ENCODE data around the gene POMGNT1. TPM values are rescaled to one million over a fixed set of nuclear protein-coding genes. Genes with fewer than 3 reads are reported as not detected.

Gene POMGNT1
- total and polyA plus RNA-seq, 10 donors = 21.6 to 59.5 (median 32.4) TPM

DNA sequence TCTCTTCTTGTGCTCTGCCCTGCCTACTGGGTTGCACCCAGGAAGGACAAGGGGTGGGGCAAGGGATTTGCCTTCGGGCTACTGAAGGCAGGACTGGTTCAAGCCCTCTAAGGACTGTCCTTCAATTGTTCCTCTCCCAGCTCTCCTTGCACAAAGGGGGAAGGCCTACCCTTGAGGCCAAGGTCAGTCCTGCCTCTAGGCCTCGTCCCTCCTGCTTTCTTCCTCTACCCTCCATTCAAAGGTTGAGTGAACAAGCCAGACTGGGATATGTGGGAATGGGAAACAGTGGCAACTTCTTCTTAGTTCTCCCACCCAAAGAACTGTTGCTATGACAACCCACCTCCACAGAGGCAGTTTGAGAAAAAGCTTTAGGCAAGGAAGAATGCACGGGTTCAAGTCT lies 7.6 kb upstream of the POMGNT1 start:
- intact Hi-C loops (cut with DNase I; ENCODE audit: low total_unique reads) = no loop called here
- Histone ChIP-seq H3K9me3 (no peaks in the 10 kb centered on the region), H3K36me3 (no peaks in the 10 kb centered on the region), H3K27me3 (replicated peaks in 1 of 7) (peaks cover 0 to 8% (median 0%) of the 10 kb centered on the region in 7 donors), H3K4me1 (peaks cover 4 to 48% (median 22%) of the 10 kb centered on the region in 6 donors), H3K27ac (peak overlapping the region in 4 of 8 donors; percentile 4 to 33 (median 24)), H3K4me3 (no peak overlapping the region)
- 42 to 81% (median 62%) methylated on average over 3 of the region's 3 CpGs for WGBS, 5 donors
- TF ChIP-seq POLR2AphosphoS5 (IDR thresholded peaks at IDR 0.05) (no peak), POLR2A (IDR thresholded peaks at IDR 0.05) (no peak)
- TF ChIP-seq, protein P1, sequence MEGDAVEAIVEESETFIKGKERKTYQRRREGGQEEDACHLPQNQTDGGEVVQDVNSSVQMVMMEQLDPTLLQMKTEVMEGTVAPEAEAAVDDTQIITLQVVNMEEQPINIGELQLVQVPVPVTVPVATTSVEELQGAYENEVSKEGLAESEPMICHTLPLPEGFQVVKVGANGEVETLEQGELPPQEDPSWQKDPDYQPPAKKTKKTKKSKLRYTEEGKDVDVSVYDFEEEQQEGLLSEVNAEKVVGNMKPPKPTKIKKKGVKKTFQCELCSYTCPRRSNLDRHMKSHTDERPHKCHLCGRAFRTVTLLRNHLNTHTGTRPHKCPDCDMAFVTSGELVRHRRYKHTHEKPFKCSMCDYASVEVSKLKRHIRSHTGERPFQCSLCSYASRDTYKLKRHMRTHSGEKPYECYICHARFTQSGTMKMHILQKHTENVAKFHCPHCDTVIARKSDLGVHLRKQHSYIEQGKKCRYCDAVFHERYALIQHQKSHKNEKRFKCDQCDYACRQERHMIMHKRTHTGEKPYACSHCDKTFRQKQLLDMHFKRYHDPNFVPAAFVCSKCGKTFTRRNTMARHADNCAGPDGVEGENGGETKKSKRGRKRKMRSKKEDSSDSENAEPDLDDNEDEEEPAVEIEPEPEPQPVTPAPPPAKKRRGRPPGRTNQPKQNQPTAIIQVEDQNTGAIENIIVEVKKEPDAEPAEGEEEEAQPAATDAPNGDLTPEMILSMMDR (IDR thresholded peaks at IDR 0.05 in 8 of 11, conservative IDR thresholded peaks at IDR 0.05 in 3 of 11) = no peak
- no peak for DNase-seq

DNA sequence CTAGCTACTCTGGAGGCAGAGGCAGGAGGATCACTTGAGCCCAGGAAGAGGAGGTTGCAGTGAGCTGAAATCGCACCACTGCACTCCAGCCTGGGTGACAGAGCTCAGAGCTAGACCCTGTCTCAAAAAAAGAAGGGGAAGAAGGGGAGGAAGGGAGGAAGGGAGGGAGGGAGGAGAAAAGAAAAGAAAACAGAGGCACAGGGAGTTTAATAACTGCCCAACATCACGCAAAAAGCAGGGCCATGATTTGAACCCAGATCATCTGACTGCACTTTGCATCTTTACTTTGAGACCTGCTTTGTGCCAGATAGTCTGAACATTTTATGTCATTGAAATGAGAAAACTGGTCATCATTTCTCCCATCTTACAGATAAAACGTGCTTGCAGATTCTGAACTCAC lies 6.9 kb upstream of the POMGNT1 start:
- H3K4me1 ChIP-seq = peaks cover 4 to 48% (median 22%) of the 10 kb centered on the region in 6 donors
- no peaks in the 10 kb centered on the region for H3K9me3 ChIP-seq
- H3K27me3 ChIP-seq (replicated peaks in 1 of 7) = peaks cover 0 to 8% (median 0%) of the 10 kb centered on the region in 7 donors
- H3K4me3 ChIP-seq = peak overlapping the region in 1 of 8 donors; percentile 81
- no peak for DNase-seq
- TF ChIP-seq, protein P1 (IDR thresholded peaks at IDR 0.05 in 8 of 11, conservative IDR thresholded peaks at IDR 0.05 in 3 of 11) = no peak
- TF ChIP-seq POLR2A (IDR thresholded peaks at IDR 0.05) = no peak
- TF ChIP-seq POLR2AphosphoS5 (IDR thresholded peaks at IDR 0.05) = no peak
- no peaks in the 10 kb centered on the region for H3K36me3 ChIP-seq
- intact Hi-C loops (cut with DNase I; ENCODE audit: low total_unique reads) = no loop called here
- 76 to 89% (median 88%) methylated on average over 3 of the region's 3 CpGs for WGBS, 5 donors
- peak overlapping the region in 4 of 8 donors; percentile 4 to 82 (median 76) for H3K27ac ChIP-seq

DNA sequence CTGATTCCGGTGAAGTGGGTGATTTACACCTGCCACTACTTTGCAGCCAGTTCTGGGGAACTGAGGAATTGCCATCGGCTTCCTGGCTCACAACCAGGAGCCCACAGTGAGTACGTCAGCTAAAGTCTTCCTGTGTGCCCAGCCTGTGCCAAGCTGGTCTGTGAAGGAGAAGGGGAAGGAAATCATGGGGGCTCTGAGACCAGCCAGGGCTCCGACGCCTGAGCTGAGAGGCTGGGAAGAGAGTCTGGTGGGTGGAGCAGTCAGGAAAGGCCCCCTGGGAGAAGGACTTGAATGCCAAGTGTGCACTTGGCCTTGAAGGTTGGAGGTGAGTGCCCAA lies 6.1 kb upstream of the POMGNT1 start:
- no peak for DNase-seq
- H3K27me3 ChIP-seq (replicated peaks in 1 of 7) = peaks cover 0 to 8% (median 0%) of the 10 kb centered on the region in 7 donors
- peak overlapping the region in 7 of 8 donors; percentile 19 to 82 (median 76) for H3K27ac ChIP-seq
- TF ChIP-seq, protein P1 (IDR thresholded peaks at IDR 0.05 in 8 of 11, conservative IDR thresholded peaks at IDR 0.05 in 3 of 11) = no peak
- TF ChIP-seq POLR2A (IDR thresholded peaks at IDR 0.05) (no peak), POLR2AphosphoS5 (IDR thresholded peaks at IDR 0.05) (no peak)
- H3K4me3 ChIP-seq = peak overlapping the region in 7 of 8 donors; percentile 46 to 81 (median 58)
- 28 to 47% (median 31%) methylated on average over 4 to 5 of the region's 5 CpGs for WGBS, 5 donors
- intact Hi-C loops (cut with DNase I; ENCODE audit: low total_unique reads) = no loop called here
- H3K36me3 ChIP-seq = no peaks in the 10 kb centered on the region
- peaks cover 4 to 48% (median 26%) of the 10 kb centered on the region in 6 donors for H3K4me1 ChIP-seq
- no peaks in the 10 kb centered on the region for H3K9me3 ChIP-seq

DNA sequence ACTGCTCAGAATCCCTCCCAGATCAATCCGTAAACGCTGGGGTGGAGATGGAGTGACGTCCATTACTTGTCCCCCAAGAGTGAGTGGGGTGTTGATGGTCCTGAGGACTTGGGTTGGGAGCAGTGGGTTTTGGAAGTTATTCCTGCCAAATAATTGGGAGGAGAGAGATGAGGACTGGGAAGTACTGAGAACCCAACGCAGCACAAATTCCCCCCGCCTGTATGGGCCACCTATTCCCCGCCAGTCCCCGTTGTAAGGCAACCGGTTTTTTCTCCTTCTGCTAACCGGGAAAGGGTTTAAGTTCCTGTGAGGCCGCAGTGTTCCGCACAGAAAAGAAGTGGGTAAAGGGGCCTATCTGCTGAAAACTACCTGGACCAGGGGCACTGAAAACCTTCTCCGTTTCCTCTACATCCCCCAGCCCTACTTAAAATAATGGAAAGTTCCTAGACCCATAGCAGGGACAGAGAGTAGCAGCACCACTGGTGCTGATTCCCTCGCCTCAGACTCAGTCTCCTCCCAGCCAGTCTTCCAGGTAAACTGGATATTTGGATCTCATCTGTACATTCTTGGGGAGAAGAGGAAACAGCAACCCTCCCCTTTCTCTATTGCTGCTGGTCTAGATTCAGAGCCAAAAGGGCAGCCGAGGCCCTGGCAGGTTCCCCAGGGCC lies 5.6 kb upstream of the POMGNT1 start:
- Histone ChIP-seq H3K4me3 (peak overlapping the region; percentile 46 to 81 (median 60)), H3K36me3 (no peaks in the 10 kb centered on the region), H3K27ac (peak overlapping the region; percentile 19 to 82 (median 74)), H3K27me3 (replicated peaks in 1 of 7) (peaks cover 0 to 8% (median 0%) of the 10 kb centered on the region in 7 donors), H3K4me1 (peaks cover 6 to 52% (median 31%) of the 10 kb centered on the region in 6 donors), H3K9me3 (no peaks in the 10 kb centered on the region)
- TF ChIP-seq POLR2A (IDR thresholded peaks at IDR 0.05) (no peak), POLR2AphosphoS5 (IDR thresholded peaks at IDR 0.05) (no peak)
- TF ChIP-seq, protein P1 (IDR thresholded peaks at IDR 0.05 in 8 of 11, conservative IDR thresholded peaks at IDR 0.05 in 3 of 11) = no peak
- WGBS, 5 donors = 19 to 46% (median 34%) methylated on average over 14 of the region's 14 CpGs
- no peak for DNase-seq
- intact Hi-C loops (cut with DNase I; ENCODE audit: low total_unique reads) = no loop called here
